GM21723 (cell line): ENCODE results near the gene RIMKLB.
"Not testable (repeated sequence)": the region's sequence is repeated elsewhere in the genome, so short reads cannot be mapped to it uniquely, and the experiment has no call there.

ENCODE experiments used
- ATAC-seq: cut with Tn5 transposase; IDR thresholded peaks from one replicate; pipeline ENCODE4 v1.9.1; 2021; ENCODE audit warnings: mild to moderate bottlenecking, moderate library complexity; ENCODE audit not compliant: unreplicated experiment

Gene RIMKLB

DNA sequence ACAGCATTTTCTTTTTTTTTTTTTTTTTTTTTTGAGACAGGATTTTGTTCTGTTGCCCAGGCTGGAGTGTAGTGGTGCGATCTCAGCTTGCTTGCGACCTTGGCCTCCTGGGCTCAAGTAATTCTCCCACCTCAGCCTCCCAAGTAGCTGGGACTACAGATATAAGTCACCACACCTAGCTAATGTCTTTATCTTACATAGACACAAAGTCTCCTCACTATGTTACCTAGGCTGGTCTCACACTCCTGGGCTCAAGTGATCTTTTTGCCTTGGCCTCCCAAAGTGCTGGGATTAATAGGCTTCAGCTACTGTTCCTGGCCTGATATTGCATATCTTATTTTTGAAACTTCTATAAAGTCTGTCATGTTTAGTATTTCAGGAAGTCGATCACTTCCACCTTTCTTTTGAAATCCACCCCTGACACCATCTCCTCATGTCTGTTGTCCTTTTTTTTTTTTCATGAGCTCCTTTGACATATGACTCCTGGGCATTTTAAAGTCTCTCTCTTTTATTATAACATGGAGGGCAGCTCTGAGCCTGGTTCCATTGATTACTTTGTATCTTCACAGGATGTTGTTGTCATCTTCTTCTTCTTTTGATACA is 118.8 kb downstream of the RIMKLB start:
- ATAC-seq, result no peak

DNA sequence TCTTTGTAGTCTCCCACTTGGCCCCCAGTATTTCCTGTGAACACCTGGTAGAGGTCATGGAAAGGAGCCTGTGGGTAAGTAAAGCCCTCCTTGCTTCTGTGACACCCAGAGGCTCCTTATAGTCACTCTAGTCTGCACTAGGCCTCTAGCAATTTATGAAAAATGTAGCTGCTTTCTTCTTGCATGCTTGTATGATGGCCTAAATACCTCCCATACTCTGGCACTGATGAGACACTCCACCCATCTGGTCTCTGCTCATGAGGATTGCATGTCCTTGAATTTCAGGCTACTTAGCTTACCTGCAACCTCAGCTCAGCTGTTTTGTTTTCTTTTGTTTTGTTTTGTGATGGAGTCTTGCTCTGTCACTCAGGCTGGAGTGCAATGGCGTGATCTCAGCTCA is 120.1 kb downstream of the RIMKLB start:
- no peak for ATAC-seq

DNA sequence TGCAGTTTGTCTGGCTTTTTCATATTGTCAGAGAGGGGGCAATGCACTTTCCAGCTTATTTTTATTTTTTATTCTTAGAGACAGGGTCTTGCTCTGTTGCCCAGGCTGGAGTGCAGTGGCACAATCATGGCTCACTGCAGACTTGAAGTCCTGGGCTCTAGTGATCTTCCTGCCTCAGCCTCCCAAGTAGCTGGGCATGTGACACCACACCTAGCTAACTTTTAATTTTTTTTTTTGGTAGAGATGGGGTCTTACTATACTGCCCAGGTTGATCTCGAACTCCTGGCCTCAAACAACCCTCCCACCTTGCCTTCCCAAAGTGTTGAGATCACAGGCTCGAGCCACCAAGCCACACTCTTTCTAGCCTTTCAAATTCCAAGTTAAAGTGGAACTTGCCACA is 120.7 kb downstream of the RIMKLB start:
- no peak for ATAC-seq

DNA sequence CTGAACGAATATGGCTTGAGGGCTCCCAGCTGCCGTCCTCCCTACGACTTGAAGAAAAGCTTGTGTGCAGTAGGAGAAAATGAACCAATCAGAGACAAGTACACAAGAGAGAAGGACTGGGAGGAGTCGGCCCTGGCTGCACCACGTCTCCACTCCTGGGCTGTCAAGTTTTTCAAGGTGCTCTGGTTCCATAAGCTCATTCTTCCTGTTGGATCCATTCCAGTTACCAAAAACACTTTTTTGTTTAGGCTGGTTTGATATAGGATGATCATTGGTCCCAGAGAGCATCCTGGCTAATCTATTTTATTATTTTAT is 121.8 kb downstream of the RIMKLB start:
- ATAC-seq, result no peak

DNA sequence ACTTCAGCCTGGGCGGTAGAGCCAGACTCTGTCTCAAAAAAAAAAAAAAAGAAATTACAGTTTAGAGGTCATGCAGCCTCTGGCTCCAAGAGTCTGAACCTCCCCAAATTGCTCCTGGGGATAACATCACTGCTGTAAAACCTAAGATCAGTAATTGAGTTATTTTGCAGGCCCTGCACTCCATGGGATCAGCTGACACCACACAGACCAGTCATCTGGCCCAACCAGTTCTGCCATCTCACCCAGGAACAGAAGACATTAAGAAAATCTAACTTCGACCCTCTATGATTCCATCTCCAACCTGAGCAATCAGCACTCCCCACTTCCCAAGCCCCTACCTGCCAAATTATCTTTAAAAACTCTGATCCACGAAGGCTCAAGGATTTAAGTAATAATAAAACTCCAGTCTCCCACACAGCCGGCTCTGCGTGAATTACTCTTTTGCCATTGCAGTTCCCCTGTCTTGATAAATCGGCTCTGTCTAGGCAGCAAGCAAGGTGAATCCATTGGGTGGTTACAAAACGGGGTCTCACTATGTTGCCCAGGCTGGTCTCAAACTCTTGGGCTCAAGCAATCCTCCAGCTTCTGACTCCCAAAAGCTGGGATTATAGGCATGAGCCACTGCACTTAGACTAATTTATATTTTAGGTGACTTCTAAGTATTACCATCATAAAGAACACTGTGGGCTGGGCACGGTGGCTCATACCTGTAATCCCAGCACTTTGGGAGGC is 123.1 kb downstream of the RIMKLB start:
- ATAC-seq, result not testable (repeated sequence)

DNA sequence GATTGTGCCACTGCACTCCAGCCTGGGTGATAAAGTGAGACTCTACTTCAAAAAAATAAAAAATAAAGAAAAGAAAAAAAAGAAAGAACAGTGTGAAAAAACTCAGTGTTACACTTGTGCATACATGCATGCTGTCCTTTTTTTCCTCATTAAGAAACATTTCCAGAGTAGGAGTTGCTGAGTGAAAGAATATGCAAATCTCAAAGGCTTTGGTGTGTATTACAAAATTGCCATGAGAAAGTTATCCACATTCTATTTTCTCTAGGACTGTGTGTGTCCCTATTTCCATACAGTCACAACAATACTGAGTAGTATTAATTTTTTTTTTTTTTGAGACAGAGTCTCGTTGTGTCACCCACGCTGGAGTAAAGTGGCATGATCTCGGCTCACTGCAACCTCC is 123.8 kb downstream of the RIMKLB start:
- no peak for ATAC-seq

DNA sequence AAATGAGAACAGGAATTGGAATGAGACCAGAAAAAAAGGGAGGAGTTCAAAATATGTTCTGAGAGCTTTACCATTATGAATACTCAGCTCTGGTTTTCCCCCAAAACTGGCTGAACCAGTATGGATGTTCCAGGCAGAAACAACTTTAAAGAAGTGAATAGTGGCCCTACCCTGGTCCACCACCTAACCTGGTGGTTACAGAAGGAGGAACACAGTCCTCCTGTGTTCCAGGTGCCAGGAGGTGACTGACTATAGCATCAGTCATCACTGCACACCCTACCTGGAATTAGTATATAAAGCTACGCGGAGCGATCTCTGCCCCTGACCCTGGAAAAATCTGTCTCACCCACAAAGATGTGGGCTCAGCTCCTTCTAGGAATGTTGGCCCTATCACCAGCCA is 124.5 kb downstream of the RIMKLB start, which contains the start of gene A2ML1:
Gene A2ML1, plus strand, starts transcription at position 324 of the 400 bp plus-strand sequence. Its CDS starts 31 bp downstream, at position 355.
- ATAC-seq, result no peak

DNA sequence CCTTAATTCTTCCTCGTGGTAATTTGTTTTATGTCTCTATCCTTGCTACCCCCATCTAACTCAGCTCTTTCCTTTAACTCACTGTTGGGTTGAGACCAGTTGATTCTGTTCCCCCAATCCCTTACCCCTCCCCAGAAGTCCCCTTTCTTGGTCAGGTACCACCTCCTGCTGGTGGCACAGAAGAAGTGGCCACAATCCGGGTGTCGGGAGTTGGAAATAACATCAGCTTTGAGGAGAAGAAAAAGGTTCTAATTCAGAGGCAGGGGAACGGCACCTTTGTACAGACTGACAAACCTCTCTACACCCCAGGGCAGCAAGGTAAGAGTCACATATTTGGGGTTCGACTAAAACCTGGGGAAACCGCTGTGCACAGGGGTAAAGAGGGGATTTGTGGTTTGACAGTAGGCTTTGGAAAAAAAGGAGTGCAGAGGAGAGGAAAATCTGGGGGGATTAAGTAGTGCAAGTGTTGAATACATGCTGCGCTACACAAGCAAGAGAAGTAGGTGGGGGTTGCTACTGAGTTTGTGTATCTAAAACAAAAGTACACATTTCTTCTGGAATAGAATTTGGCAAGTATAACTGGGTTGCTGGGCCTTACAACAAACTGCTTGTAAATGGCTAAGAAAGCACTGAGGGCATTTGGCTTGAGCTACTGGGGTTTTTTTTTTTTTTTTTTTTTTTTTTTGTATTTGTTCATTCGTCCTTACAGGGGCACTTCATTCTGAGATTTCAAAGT is 125.9 kb downstream of the RIMKLB start:
- no peak for ATAC-seq

DNA sequence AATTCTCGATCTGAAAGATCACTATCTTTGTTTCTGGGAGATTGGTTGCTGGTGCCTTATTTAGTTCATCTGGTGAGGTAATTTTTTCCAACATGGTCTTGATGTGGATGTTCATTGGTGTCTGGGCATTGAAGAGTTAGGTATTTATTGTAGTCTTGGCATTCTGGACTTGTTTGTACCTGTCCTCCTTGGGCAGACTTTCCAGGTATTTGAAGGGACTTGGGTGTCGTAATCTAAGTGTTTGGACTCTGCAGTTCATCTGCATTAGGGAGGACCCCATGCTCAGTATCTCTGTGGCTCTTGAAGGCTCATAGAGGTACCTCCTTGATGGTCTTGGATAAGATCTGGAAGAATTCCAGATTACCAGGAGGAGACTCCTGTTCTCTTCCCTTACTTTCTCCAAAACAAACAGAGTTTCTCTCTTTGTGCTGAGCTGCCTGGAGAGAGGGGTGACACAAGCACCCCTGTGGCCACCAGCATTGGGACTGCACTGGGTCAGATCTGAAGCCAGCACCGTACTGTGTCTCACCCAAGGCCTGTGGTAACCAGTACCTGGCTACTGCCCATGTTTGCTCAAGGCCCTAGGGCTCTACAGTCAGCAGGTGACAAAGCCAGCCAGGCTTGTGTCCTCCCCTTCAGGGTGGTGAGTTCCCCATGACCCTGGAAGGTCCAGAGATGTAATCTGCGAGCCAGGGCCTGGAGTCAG is 129.9 kb downstream of the RIMKLB start:
- ATAC-seq, result no peak

DNA sequence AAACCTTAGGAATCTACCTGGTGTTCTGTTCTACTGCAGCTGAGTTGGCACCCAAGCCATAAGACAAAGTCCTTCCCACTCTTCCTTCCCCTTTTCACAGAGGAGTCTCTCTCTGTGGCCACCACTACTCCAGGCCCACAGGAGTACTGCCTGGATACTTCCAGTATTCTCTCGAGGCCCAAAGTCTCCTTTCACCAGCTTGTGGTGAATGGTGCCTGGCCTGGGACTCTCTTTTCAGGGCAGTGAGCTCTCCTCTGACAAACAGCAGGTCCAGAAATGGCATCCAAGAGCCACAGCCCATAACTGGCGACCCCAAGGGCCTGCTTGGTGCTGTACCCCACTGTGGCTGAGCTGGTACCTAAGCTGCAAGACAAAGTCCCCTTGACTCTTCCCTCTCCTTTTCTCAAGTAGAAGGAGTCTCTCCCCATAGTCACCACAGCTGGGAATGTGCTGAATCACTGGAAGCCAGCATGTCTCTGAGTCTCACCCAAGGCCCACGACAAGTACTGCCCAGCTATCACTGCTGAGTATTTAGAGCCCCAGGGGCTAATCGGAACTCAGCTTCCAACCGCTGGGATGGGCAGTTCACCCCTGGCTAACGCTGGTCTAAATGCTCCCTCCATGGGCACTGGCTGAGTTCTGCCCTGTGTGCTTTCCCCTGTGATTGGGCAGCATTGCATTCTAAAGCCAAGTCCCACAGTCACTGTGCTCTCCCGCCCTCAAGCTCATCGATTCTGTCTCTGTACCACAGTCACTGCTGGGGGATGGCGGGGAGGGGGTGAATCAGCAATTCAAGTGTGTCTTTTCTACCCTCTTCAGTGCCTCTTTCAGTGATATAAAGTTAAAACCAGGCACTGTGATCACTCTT is 130.7 kb downstream of the RIMKLB start:
- no peak for ATAC-seq

DNA sequence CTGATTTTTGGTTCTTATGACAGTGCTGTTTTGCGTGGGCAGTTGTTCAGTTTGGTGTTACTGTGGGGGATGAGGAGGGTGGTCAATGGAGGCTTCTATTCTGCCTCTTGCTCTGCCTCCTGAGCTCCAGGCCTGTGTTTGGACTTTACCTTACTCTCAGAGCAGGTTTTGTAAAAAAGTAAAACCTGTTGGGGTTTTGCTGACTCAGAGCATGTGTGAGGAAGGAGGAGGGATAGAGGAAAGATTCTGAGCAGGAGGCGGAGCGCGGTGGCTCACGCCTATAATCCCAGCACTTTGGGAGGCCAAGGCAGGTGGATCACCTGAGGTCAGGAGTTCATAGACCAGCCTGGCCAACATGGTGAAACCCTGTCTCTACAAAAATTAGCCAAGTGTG is 131.3 kb downstream of the RIMKLB start:
- ATAC-seq, result no peak

DNA sequence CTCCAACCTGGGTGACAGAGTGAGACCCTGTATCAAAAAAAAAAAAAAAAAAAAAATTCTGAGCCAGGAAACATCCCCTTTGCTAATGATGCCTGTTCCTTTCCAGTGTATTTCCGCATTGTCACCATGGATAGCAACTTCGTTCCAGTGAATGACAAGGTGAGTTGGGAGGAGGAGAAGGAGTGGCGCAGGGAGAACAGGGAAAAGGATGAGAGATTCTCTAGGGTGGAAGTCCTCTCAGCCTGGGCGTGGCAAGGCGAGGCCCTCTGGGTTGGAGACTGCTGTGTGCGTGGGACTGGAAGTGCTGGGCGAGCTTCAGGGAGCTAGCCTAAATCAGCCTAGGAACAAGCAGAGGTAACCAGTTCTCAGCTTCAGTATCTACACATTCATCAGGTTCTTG is 131.8 kb downstream of the RIMKLB start:
- ATAC-seq, result no peak

DNA sequence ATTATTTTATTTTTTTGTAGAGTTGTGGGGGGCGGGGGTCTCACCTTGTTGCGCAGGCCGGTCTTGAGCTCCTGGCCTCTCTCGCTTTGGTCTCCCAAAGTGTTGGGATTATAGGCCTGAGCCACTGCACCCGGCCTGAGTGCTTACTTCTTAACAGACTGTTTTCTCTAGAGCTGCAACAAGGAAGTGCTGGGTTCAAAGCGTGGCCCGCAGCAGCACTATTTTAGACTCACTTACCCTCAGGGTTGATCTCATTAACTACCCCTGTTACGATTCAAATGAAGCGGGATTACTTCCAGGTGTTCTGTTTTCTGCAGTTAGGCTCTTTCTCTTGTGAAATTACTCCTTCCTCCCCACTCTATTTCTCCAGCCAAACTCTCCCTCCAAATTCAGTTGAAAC is 133.3 kb downstream of the RIMKLB start:
- no peak for ATAC-seq

DNA sequence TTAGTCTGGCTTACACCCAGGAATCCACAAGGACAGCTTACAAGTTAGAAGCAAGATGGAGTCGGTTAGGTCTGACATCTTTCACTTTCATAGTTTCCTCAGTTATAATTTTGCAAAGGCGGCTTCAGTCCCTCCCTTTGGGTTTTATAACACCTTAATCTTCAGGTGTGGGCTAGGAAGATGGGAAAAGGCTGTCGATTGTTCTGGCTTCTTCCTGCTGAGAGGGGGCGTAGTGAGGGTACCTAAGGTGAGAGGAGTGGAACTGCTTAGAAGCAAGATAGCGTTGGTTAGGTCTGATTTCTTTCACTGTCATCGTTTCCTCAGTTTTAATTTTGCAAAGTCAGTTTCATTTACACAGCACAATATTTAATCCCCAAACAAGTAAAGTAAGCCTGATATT is 134.7 kb downstream of the RIMKLB start:
- ATAC-seq, result no peak
